T-helper 2 cell treated with Interferon-gamma antibody and Interleukin-4, amounts not matched to agents 100 ng/mL and 5 ng/mL, for 36 hours (primary cell): Measurements from ENCODE around the gene MYOC. TPM values are rescaled to one million over a fixed set of nuclear protein-coding genes. Genes with fewer than 3 reads are reported as not detected.
"Not testable (repeated sequence)": the region's sequence is repeated elsewhere in the genome, so short reads cannot be mapped to it uniquely, and the experiment has no call there.

Source experiments
- intact Hi-C: fragments of 100-400 bp; cut with micrococcal nuclease; formaldehyde crosslinking; loops from one replicate; pipeline ENCODE4 v1.15.1; 2023
- total RNA-seq: library from RNA; stranded (reverse); gene quantifications from 2 replicates; pipeline ENCODE4 v1.2.3, GENCODE V29; 2022

MYOC gene
- total RNA-seq, 1 donor from 2014 or later, result not detected

DNA sequence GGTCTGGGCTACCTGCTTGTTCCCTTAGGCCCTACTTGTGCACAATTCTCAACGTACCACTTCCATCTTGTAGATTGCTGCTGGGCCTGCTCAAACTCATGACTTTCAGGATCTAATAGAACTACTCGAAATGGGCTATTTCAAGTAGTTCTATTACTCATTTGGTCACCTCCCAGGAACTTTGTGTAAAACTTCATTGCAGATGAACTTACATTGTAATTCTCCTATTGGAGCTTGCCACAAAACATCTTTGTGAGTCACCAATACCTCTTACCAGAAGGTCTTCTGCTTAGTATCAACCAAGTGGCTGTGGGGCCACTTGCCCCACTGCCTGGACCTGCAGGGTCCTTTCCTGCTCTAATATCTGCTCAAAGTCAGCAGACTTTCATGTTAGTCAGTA, 41.2 kb downstream of the MYOC start:
- intact Hi-C loops, result no loop called here

DNA sequence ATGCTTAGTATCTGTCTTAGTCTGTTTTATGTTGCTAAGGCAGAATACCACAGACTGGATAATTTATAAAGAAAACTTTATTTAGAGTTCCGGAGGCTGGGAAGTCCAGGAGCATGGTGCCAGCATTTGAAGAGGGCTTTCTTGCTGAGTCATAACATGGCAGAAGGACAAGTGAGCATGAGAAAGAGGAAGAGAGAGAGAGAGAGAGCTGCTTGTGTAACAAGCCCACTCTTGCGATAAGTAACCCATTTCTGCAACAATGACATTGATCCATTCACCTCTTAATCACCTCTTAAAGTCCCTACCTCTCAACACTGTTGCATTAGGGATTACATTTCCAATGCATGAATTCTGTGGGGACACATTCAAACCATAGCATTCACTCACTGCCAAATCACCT, 42.1 kb downstream of the MYOC start:
- intact Hi-C loops, result no loop called here

GRCh38 chr1:171606402-171606941, 46.0 kb downstream of the MYOC start:
- intact Hi-C loops, result no loop called here

DNA sequence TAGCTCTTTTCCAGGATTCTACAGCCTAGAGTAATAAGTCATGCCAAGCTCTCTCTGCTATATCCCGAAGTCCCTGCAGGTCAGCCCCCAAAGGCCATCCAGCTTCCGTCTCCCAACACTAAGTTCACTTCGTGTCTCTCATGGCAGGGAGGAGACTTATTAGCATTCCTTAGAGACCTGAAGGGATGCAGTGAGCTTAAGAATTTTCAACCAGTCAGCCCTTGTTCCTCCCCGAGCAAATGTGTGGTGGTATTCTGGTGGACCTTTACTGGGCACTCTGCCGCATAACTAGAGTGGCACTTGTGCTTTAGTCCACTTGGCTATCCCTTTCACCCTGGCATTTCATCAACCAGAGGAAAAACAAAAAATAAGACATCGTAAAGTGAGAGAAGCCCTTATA, 49.4 kb downstream of the MYOC start:
- intact Hi-C loops, result not testable (repeated sequence)

GRCh38 chr1:171600862-171601261, 51.6 kb downstream of the MYOC start:
- intact Hi-C loops, result no loop called here

DNA sequence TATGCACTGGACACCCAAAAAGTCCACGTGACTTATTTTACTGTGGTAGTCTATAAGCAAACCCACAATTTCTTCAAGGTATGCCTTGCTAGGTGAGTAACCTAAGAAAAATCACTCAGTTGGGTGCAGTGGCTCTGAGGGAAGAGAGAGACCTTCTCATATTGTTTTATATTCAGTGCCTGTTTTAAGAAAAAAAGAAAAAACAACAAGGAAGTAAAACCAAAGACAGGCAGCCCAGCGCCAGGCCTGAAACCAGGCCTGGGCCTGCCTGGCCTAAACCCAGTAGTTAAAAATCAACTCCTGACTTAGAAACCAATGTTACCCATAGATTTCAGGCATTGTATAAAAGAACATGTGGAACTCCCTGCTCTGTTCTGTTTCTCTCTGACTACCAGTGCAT, 52.2 kb downstream of the MYOC start:
- intact Hi-C loops, result not testable (repeated sequence)

- intact Hi-C loops, result no loop called here
Observed at GRCh38 chr1:171597203-171597602, 55.3 kb downstream of the MYOC start.

GRCh38 chr1:171596705-171597104, 55.8 kb downstream of the MYOC start:
- intact Hi-C loops, result no loop called here

DNA sequence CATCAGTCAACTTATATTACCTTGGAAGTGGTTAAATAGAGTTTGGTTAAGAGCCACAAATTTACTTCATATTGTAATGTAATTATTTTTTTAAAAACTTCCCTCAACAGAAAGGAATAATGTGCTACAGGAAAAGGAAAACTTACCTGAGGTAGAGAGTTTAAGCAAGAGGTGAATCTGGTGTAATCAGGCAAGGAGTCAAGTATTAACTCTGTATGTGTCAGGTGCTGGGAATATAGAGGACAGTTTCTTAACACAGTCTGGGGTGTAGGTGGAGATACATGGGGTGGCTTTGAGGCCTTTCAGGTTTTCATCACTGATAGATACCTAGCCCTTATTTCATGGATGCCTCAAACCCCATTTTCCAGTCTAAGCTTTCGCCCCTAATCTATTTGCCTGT, 56.4 kb downstream of the MYOC start:
- intact Hi-C loops, result no loop called here

DNA sequence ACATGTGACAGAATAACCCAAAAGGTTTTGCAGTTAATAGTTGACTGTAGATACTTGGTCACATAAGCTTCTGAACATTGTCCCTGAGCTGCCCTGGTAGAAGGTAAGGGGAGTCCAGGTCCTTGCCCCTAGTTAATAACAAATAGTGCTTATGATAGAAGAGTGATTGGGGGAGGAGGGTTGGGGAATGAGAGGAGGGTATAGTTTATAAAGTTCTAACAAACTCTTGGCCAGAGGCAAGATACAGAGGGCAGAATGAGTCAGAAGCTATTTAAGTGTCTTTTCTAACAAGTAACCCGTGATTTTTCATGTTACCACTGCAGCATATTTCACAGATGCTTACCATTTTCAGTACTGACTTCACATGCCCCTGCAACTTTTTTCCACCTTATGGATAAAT, 57.2 kb downstream of the MYOC start:
- intact Hi-C loops, result no loop called here

DNA sequence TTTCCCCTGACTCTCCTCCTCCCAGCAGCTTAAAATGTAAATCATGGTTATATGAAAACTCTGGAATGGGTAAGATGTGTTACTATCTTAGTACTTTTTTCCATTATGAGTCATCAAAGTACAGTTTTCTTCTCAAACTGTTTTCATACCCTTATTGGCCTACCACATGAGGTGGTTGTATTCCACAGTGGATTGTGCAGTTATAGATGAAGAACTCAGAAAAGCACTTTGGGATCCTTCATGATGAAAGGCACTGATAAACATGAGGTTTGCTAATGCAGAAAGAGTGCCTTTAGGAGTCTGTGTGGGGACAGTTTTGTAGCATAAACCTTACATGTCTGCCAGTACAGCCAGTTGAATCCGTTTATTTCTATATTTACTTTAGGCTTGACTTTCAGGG, 62.5 kb downstream of the MYOC start:
- intact Hi-C loops, result no loop called here

- intact Hi-C loops, result no loop called here
Observed at GRCh38 chr1:171588230-171588629, 64.3 kb downstream of the MYOC start.

- intact Hi-C loops, result no loop called here
Observed at GRCh38 chr1:171585715-171586114, 66.8 kb downstream of the MYOC start.

Other genes with a start within 250 kb of the MYOC start
- 223 and 224 TPM in 2 replicates for gene PRRC2C, start 167.2 kb downstream of the MYOC start, total RNA-seq
- gene MYOCOS, start 30.4 kb downstream of the MYOC start, total RNA-seq, result 0.09 and 0.18 TPM in 2 replicates
- 15.0 and 16.5 TPM in 2 replicates for gene VAMP4, start 89.4 kb upstream of the MYOC start, total RNA-seq
- 43.7 and 44.0 TPM in 2 replicates for gene METTL13, start 129.0 kb upstream of the MYOC start, total RNA-seq
- gene DNM3, start 188.8 kb upstream of the MYOC start, total RNA-seq, result 1.3 and 1.5 TPM in 2 replicates